Mesendoderm (in vitro differentiated cells): ENCODE measurements around the gene NOX3.

ENCODE experiments used
- DNase-seq: peaks from one replicate; pipeline ENCODE4 v3.0.0; 2013
- H2AK5ac ChIP-seq: 2 replicates; pipeline ENCODE4 v1.6.1; 2013; ENCODE audit warnings: low read length, inconsistent platforms
- H2BK120ac ChIP-seq: 2 replicates; pipeline ENCODE4 v1.6.1; 2013; ENCODE audit warnings: low read depth, mild to moderate bottlenecking, low read length, moderate library complexity, mixed read lengths
- H2BK15ac ChIP-seq: replicated peaks from 2 replicates; pipeline ENCODE4 v1.6.1; 2013; ENCODE audit warnings: low read depth, mild to moderate bottlenecking, moderate library complexity
- H2BK5ac ChIP-seq: 2 replicates; pipeline ENCODE4 v1.6.1; 2013; ENCODE audit warnings: low read length, inconsistent platforms
- H3K18ac ChIP-seq: 2 replicates; pipeline ENCODE4 v1.6.1; 2013; ENCODE audit warnings: mild to moderate bottlenecking, low read length, mixed read lengths
- H3K23ac ChIP-seq: one replicate; pipeline ENCODE4 v1.6.1; 2013; ENCODE audit warnings: low read length
- H3K27ac ChIP-seq: 2 replicates; pipeline ENCODE4 v1.5.1; 2013; ENCODE audit warnings: low read depth, mild to moderate bottlenecking, inconsistent platforms, low read length, moderate library complexity
- H3K27me3 ChIP-seq: 2 replicates; pipeline ENCODE4 v1.6.1; 2013; ENCODE audit warnings: low read length, control low read depth, mild to moderate bottlenecking, inconsistent platforms; ENCODE audit not compliant: insufficient read depth, poor library complexity
- H3K36me3 ChIP-seq: 2 replicates; pipeline ENCODE4 v1.6.1; 2013; ENCODE audit warnings: low read length, inconsistent platforms; ENCODE audit not compliant: control insufficient read depth, insufficient read depth
- H3K4ac ChIP-seq: one replicate; pipeline ENCODE4 v1.6.1; 2013; ENCODE audit warnings: low read depth, mild to moderate bottlenecking, low read length, moderate library complexity
- H3K4me1 ChIP-seq: 2 replicates; pipeline ENCODE4 v1.6.1; 2013; ENCODE audit warnings: low read depth, low read length, inconsistent platforms; ENCODE audit not compliant: control insufficient read depth
- H3K4me2 ChIP-seq: 2 replicates; pipeline ENCODE4 v1.6.1; 2013; ENCODE audit warnings: low read length
- H3K4me3 ChIP-seq: 2 replicates; pipeline ENCODE4 v1.5.1; 2013; ENCODE audit warnings: mild to moderate bottlenecking, low read length
- H3K56ac ChIP-seq: one replicate; pipeline ENCODE4 v1.6.1; 2013; ENCODE audit warnings: low read length
- H3K79me1 ChIP-seq: 2 replicates; pipeline ENCODE4 v1.6.1; 2013; ENCODE audit warnings: low read length, inconsistent platforms
- H3K79me2 ChIP-seq: 2 replicates; pipeline ENCODE4 v1.6.1; 2013; ENCODE audit warnings: mild to moderate bottlenecking, low read length; ENCODE audit not compliant: control insufficient read depth, insufficient read depth
- H3K9ac ChIP-seq: 2 replicates; pipeline ENCODE4 v1.6.1; 2013; ENCODE audit warnings: low read length, inconsistent platforms
- H4K5ac ChIP-seq: one replicate; pipeline ENCODE4 v1.6.1; 2013; ENCODE audit warnings: low read length
- H4K8ac ChIP-seq: one replicate; pipeline ENCODE4 v1.6.1; 2013; ENCODE audit warnings: low read depth, mild to moderate bottlenecking, control low read depth, low read length, moderate library complexity
- WGBS: extraction: QIAGEN DNeasy Blood & Tissue Kit; methylation state at CpG from one replicate; pipeline ENCODE4 v1.1.7; 2013; ENCODE audit warnings: low lambda C conversion rate, missing lambda C conversion rate; ENCODE audit not compliant: insufficient coverage; ENCODE audit errors: extremely low coverage; 5-methylcytosine and 5-hydroxymethylcytosine counted together

The NOX3 gene

DNA sequence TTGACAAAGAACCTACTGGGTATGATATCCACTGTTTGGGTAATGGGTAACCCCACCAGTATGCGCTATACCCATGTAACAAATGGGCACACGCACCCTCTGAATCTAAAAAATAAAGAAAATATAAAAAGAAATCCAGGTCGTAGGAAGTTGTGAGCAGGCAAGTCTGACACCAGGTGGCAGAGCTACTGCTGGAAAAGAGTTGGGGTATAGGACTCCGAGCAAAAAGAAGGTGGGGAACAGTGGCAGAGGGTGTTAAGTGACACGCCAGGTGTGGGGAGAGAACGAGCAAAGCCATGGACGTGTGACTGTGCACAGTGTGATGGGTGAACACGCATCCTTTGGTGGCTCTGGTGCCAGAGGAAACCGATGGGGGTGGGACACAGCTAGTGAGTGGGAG, 46.7 kb downstream of the NOX3 start:
- Histone ChIP-seq H2BK120ac (no peak overlapping the region), H3K4me2 (no peak overlapping the region), H3K27ac (no peak overlapping the region), H3K36me3 (no peaks in the 10 kb centered on the region), H3K27me3 (no peaks in the 10 kb centered on the region), H2BK15ac (no peak overlapping the region), H2BK5ac (no peak overlapping the region), H3K4me1 (no peaks in the 10 kb centered on the region), H3K79me2 (no peaks in the 10 kb centered on the region), H4K8ac (no peak overlapping the region), H3K79me1 (no peaks in the 10 kb centered on the region), H3K4ac (no peak overlapping the region), H4K5ac (no peak overlapping the region), H3K56ac (no peak overlapping the region), H2AK5ac (no peak overlapping the region), H3K18ac (no peak overlapping the region), H3K4me3 (no peak overlapping the region), H3K9ac (no peak overlapping the region), H3K23ac (no peak overlapping the region)
- DNase-seq = peak; percentile 15
- no CpG with 5 or more reads among the region's 9 CpGs for WGBS

GRCh38 chr6:155408231-155408630, 47.4 kb downstream of the NOX3 start:
- no peak overlapping the region for H3K27ac ChIP-seq
- H3K4me1 ChIP-seq = no peaks in the 10 kb centered on the region
- no peak overlapping the region for H3K4me3 ChIP-seq
- no peak overlapping the region for H3K18ac ChIP-seq
- no peaks in the 10 kb centered on the region for H3K27me3 ChIP-seq
- no peak overlapping the region for H3K4me2 ChIP-seq
- no peak overlapping the region for H4K8ac ChIP-seq
- H3K4ac ChIP-seq = no peak overlapping the region
- no peak overlapping the region for H3K56ac ChIP-seq
- no peak overlapping the region for H2BK15ac ChIP-seq
- no CpG with 5 or more reads among the region's 1 CpG for WGBS
- H3K9ac ChIP-seq = no peak overlapping the region
- no peak for DNase-seq
- no peaks in the 10 kb centered on the region for H3K79me2 ChIP-seq
- H2AK5ac ChIP-seq = no peak overlapping the region
- H3K36me3 ChIP-seq = no peaks in the 10 kb centered on the region
- H3K79me1 ChIP-seq = no peaks in the 10 kb centered on the region
- no peak overlapping the region for H2BK5ac ChIP-seq
- H3K23ac ChIP-seq = no peak overlapping the region
- no peak overlapping the region for H4K5ac ChIP-seq
- no peak overlapping the region for H2BK120ac ChIP-seq

DNA sequence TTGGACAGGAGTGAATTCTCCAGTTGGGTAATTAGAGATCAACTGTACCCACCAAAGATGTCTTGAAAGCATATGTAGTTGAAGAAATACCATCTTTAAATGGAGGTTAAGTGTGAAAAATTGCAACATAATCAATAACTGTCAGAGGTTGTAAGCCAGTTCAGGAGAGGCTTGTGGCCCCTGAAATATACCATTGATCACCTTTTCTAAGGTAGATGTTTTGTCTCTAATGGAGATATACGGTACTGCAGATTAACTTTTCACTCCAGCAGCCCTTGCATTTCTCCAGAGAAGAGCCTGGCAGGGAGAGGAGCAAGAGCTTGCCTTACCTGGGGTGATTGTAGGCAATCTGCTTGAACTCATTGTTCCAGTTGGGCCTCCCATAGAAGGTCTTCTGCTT, 48.8 kb downstream of the NOX3 start:
- no peaks in the 10 kb centered on the region for H3K36me3 ChIP-seq
- H3K23ac ChIP-seq = no peak overlapping the region
- H3K9ac ChIP-seq = no peak overlapping the region
- H4K5ac ChIP-seq = no peak overlapping the region
- H4K8ac ChIP-seq = no peak overlapping the region
- no peaks in the 10 kb centered on the region for H3K79me1 ChIP-seq
- H3K27me3 ChIP-seq = no peaks in the 10 kb centered on the region
- DNase-seq = peak; percentile 27
- no peak overlapping the region for H2BK120ac ChIP-seq
- H3K27ac ChIP-seq = no peak overlapping the region
- H3K18ac ChIP-seq = no peak overlapping the region
- H3K4me1 ChIP-seq = no peaks in the 10 kb centered on the region
- no peak overlapping the region for H2AK5ac ChIP-seq
- no peak overlapping the region for H3K4ac ChIP-seq
- H3K56ac ChIP-seq = no peak overlapping the region
- no CpG with 5 or more reads among the region's 1 CpG for WGBS
- H3K79me2 ChIP-seq = no peaks in the 10 kb centered on the region
- no peak overlapping the region for H3K4me3 ChIP-seq
- no peak overlapping the region for H3K4me2 ChIP-seq
- H2BK15ac ChIP-seq = no peak overlapping the region
- H2BK5ac ChIP-seq = no peak overlapping the region

DNA sequence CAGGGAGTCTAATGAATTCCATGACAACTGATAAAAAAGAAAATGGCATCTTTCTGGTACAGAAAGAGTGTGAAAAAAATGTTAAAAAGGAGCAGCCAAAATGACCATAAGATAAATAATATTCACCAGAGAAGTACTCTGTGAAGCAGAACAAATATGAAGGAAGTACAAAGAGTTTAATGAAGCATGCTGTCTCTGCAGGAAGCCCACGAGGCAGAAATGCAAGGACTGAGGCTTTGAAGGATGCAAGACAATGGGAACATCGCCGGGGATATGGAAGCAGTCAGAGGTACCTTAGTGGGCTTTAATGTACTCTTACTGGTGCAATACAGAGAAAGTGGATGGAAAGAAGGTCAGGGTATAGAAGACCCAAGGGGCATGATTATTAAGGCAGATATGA, 50.7 kb downstream of the NOX3 start:
- Histone ChIP-seq H2AK5ac (no peak overlapping the region), H3K4me2 (no peak overlapping the region), H2BK120ac (no peak overlapping the region), H3K9ac (no peak overlapping the region), H3K4ac (no peak overlapping the region), H4K8ac (no peak overlapping the region), H4K5ac (no peak overlapping the region), H3K4me3 (no peak overlapping the region), H3K23ac (no peak overlapping the region), H3K36me3 (no peaks in the 10 kb centered on the region), H3K27ac (no peak overlapping the region), H3K18ac (no peak overlapping the region), H3K27me3 (no peaks in the 10 kb centered on the region), H2BK5ac (no peak overlapping the region), H3K4me1 (no peaks in the 10 kb centered on the region), H2BK15ac (no peak overlapping the region), H3K79me2 (no peaks in the 10 kb centered on the region), H3K56ac (no peak overlapping the region), H3K79me1 (no peaks in the 10 kb centered on the region)
- no CpG with 5 or more reads among the region's 3 CpGs for WGBS
- DNase-seq = no peak

- H3K4ac ChIP-seq = no peak overlapping the region
- H3K23ac ChIP-seq = no peak overlapping the region
- no peak overlapping the region for H2AK5ac ChIP-seq
- H3K36me3 ChIP-seq = no peaks in the 10 kb centered on the region
- no peak overlapping the region for H3K27ac ChIP-seq
- H3K79me2 ChIP-seq = no peaks in the 10 kb centered on the region
- H3K79me1 ChIP-seq = no peaks in the 10 kb centered on the region
- no peak overlapping the region for H4K8ac ChIP-seq
- WGBS = no CpG with 5 or more reads among the region's 7 CpGs
- no peaks in the 10 kb centered on the region for H3K27me3 ChIP-seq
- H4K5ac ChIP-seq = no peak overlapping the region
- H3K9ac ChIP-seq = no peak overlapping the region
- H3K18ac ChIP-seq = no peak overlapping the region
- H2BK120ac ChIP-seq = no peak overlapping the region
- no peak overlapping the region for H3K56ac ChIP-seq
- no peak for DNase-seq
- no peak overlapping the region for H2BK5ac ChIP-seq
- H3K4me1 ChIP-seq = no peaks in the 10 kb centered on the region
- H3K4me2 ChIP-seq = no peak overlapping the region
- H2BK15ac ChIP-seq = no peak overlapping the region
- H3K4me3 ChIP-seq = no peak overlapping the region
Observed at GRCh38 chr6:155402656-155403304, 52.9 kb downstream of the NOX3 start.

DNA sequence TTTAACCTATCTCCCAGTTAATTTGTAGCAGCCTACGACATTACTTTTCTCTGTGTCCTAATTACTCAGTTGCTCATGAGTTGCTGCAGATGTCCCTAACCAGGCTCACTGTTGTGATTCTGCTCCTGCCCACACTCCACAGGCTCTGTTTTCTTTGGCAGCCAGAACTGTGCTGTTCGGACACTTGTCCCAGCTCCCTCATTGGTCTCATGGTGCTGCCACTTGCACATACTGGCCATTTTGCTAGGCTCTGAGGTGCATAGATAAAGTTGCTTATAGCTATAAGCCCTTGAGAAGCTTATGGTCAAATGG, 55.0 kb downstream of the NOX3 start:
- WGBS = no CpG with 5 or more reads among the region's 2 CpGs

More for the DNA sequence above, 55.0 kb downstream of the NOX3 start:
- H2BK120ac ChIP-seq = no peak overlapping the region
- H3K4me2 ChIP-seq = no peak overlapping the region
- H3K27me3 ChIP-seq = no peaks in the 10 kb centered on the region
- no peaks in the 10 kb centered on the region for H3K36me3 ChIP-seq
- no peaks in the 10 kb centered on the region for H3K79me1 ChIP-seq
- H3K4ac ChIP-seq = no peak overlapping the region
- no peak overlapping the region for H2BK5ac ChIP-seq
- no peak overlapping the region for H3K23ac ChIP-seq
- no peak overlapping the region for H4K5ac ChIP-seq
- no peaks in the 10 kb centered on the region for H3K79me2 ChIP-seq
- no peak for DNase-seq
- H2AK5ac ChIP-seq = no peak overlapping the region
- H3K18ac ChIP-seq = no peak overlapping the region
- no peak overlapping the region for H3K27ac ChIP-seq
- H3K4me3 ChIP-seq = no peak overlapping the region
- H2BK15ac ChIP-seq = no peak overlapping the region
- H3K9ac ChIP-seq = no peak overlapping the region
- H3K4me1 ChIP-seq = no peaks in the 10 kb centered on the region
- no peak overlapping the region for H4K8ac ChIP-seq
- no peak overlapping the region for H3K56ac ChIP-seq
